GM12874 (cell line): ENCODE results near the gene PLA2G2F.

ENCODE experiments used
- CTCF ChIP-seq: IDR thresholded peaks from 2 replicates; pipeline ENCODE4 v1.5.1; 2011; ENCODE audit warnings: low read depth, mild to moderate bottlenecking, control low read depth, low read length, moderate library complexity; ENCODE audit not compliant: insufficient read depth

PLA2G2F gene

DNA sequence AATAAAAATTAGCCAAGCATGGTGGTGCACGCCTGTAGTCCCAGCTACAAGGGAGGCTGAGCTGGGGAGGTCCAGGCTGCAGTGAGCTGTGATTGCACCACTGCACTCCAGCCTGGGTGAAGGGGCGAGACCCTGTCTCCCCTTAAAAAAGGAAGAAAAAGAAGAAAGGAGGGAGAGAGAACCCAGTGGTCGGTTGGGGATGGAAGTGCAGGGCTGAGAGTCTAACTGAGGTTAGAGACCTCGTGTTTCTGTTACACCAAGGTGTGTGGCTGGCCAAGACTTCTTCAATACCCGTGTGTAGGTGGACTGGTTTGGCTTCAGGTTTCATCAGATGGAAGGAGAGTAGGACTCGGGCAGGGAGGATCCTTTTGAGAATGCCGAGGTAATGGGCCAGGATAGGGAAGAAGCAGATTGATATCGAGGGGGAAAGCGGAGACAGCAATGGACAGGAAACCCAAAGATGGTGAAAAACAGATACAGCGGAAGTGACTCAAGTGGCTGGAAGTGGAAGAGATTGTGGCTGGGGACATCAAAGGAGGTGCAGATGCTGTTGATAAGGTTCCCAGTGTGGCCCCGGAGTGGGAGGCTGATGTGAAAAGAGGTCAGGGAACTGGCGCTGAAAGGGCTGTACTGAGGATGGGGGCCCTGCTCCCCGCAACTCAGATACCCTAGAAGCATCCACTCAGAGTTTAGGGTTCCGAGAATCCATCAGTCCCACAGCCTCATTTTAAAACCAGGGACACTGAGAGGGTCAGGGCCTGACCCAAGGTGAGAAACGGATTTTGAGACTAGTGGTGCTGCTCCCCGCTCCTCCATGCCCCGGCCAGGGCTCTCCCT lies 46.1 kb downstream of the PLA2G2F start:
- TF ChIP-seq CTCF, result no peak

DNA sequence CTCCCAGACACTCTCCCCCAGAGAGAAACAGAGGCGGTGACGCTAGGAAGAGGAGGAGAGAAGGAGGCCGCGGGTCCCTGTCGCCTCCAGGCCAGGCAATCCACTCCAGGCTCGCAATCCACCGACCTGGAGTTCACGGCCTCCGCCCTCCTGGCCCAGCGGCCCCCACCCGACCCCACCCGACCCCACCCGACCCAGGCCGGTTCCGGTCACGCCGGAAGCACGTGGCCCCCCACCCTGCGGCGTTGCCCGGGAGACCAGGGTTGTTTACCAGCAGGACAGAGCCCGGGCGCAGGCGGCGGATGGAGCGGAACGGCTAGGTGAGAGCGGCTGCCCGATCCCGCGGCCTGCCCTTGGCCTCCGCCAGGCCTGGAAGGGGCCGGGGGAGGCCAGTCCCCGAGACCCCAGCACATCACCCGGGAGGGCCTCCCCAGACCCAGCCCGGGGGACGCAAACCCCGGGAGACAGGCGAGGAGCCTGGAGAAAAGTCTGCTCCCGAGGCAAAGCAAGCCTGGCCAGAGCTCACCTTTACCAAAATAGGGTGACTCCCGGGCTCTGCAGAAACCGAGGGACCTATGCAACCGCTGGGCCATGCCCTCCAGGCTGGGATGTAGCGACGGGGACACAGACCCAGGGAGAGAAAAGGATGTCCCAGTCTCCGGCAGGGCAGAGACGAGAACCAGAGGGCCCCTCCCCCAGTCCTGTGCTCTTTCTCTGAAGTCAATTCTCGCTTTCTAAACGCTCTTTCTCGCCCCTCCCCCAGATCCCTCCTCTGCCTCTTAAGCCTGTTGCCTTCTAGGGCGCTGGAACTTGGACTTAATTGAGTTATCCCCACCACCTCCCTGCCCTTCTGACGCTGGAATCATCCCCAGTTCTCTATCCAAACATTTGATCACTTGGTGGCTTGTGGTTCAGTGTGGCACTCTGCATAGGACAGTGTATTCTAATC lies 47.0 kb downstream of the PLA2G2F start, which contains the start of the genes PLA2G2C and UBXN10:
Gene PLA2G2C, minus strand, starts transcription at position 685 of the 949 bp plus-strand sequence. CDS start 9,155 bp downstream, outside the sequence.
Gene UBXN10, plus strand, starts transcription at position 263 of the 949 bp plus-strand sequence. CDS start 4,466 bp downstream, outside the sequence.
- no peak for TF ChIP-seq CTCF

DNA sequence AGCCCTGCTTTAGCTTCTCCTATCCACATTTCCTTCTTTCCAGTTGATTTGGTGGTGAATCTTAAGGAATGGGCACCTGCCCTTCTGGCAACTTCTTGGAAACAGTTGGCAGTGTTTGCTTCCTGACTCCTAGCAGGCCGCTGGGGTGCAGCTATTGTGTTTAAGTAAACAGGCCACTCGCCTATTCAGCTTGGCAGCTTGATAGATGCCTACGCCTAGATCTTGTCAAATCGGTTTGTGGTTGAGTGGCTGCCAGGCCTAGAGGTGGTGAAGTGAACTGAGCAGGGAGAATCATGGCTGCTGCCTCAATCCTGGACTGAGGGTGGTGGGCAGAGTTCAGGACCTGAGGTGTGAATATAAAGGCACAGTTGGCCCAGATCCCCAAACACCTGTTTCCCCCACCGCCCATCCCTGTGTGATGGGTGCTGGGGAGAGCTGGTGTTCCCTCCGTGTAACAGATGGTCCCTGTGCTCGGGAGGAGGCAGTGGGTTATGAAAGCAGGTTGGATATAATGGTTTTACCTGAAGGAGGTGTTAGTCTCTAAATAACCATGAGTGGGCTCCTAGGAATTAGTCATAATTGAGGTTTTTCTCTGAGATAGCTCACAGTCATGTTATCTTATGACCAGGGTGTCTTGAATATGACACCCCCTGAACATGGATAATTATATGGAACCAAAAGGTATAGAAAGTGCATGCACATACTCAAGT lies 48.1 kb downstream of the PLA2G2F start:
- no peak for TF ChIP-seq CTCF

- no peak for TF ChIP-seq CTCF
Measured at GRCh38 chr1:20187813-20188454, 48.8 kb downstream of the PLA2G2F start.

DNA sequence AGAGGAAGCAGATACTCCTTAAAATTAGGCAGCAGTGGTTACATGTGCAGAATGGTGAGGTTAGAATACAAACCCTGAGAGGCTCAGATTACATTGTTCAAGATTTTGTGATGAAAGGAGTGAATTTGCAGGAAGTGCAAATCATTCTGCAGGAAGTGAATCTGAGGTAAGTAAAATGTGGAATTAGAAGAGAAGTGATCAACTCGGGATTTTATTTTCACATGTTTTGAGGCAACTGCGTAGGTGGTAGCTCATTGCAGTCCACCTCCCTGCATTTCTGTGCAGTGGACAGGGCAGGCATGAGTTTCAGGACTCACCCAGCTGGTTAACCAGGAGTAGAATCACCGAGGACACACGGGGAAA lies 49.3 kb downstream of the PLA2G2F start:
- TF ChIP-seq CTCF, result no peak

- TF ChIP-seq CTCF, result no peak
Measured at GRCh38 chr1:20189664-20190063, 50.5 kb downstream of the PLA2G2F start.
